Neuronal stem cell (in vitro differentiated cells): ENCODE measurements around the gene TYW1B.
"Not testable (repeated sequence)": the region's sequence is repeated elsewhere in the genome, so short reads cannot be mapped to it uniquely, and the experiment has no call there.

Source experiments
- DNase-seq: peaks from one replicate; pipeline ENCODE4 v3.0.0-alpha.2; 2013; ENCODE audit warnings: low spot score
- H2AFZ ChIP-seq: one replicate; pipeline ENCODE4 v1.6.1; 2013; ENCODE audit warnings: mild to moderate bottlenecking, low read length, inconsistent platforms
- H2AK5ac ChIP-seq: 2 replicates; pipeline ENCODE4 v1.6.1; 2013; ENCODE audit warnings: low read depth, mild to moderate bottlenecking, inconsistent platforms, low read length, moderate library complexity, mixed read lengths
- H2BK120ac ChIP-seq: 2 replicates; pipeline ENCODE4 v1.6.1; 2013; ENCODE audit warnings: low read depth, mild to moderate bottlenecking, inconsistent platforms, low read length, moderate library complexity, mixed read lengths
- H2BK12ac ChIP-seq: one replicate; pipeline ENCODE4 v1.6.1; 2013; ENCODE audit warnings: low read length, inconsistent platforms
- H2BK15ac ChIP-seq: 2 replicates; pipeline ENCODE4 v1.6.1; 2013; ENCODE audit warnings: mild to moderate bottlenecking, low read length, inconsistent platforms, mixed read lengths
- H2BK5ac ChIP-seq: one replicate; pipeline ENCODE4 v1.6.1; 2013; ENCODE audit warnings: inconsistent platforms, mild to moderate bottlenecking, low read length, moderate library complexity
- H3K14ac ChIP-seq: one replicate; pipeline ENCODE4 v1.6.1; 2013; ENCODE audit warnings: low read length, inconsistent platforms
- H3K18ac ChIP-seq: 2 replicates; pipeline ENCODE4 v1.6.1; 2013; ENCODE audit warnings: low read length, inconsistent platforms
- H3K23ac ChIP-seq: 2 replicates; pipeline ENCODE4 v1.6.1; 2013; ENCODE audit warnings: low read depth, mild to moderate bottlenecking, mixed read lengths, low read length, inconsistent platforms; ENCODE audit not compliant: poor library complexity
- H3K27ac ChIP-seq: replicated peaks from 3 replicates; pipeline ENCODE4 v1.5.1; 2013; ENCODE audit warnings: low read length, inconsistent platforms
- H3K27me3 ChIP-seq, 3 experiments: 2 replicates each; pipeline ENCODE4 v1.6.1; 2013; ENCODE audit warnings: low read length in 3 of 3, mild to moderate bottlenecking in 2 of 3, inconsistent platforms in 1 of 3, low read depth in 1 of 3, mixed read lengths in 1 of 3, moderate library complexity in 1 of 3; ENCODE audit not compliant: control insufficient read depth in 3 of 3, insufficient read depth in 3 of 3
- H3K36me3 ChIP-seq, 2 donors: replicated peaks in 1 of 2; 2 replicates each; pipeline ENCODE4 v1.6.1; 2013; ENCODE audit warnings: low read length in 2 of 2; ENCODE audit not compliant: control insufficient read depth in 2 of 2, insufficient read depth in 2 of 2
- H3K4ac ChIP-seq: 2 replicates; pipeline ENCODE4 v1.6.1; 2013; ENCODE audit warnings: inconsistent platforms, mild to moderate bottlenecking, low read length, moderate library complexity
- H3K4me1 ChIP-seq, 2 donors: 1 replicate in 1 of 2; 2 replicates in 1 of 2; pipeline ENCODE4 v1.6.1; 2013; ENCODE audit warnings: low read length in 2 of 2, low read depth in 1 of 2; ENCODE audit not compliant: control insufficient read depth in 2 of 2, insufficient read depth in 1 of 2
- H3K4me2 ChIP-seq: one replicate; pipeline ENCODE4 v1.6.1; 2013; ENCODE audit warnings: mild to moderate bottlenecking, low read length, inconsistent platforms; ENCODE audit not compliant: insufficient read depth, poor library complexity, severe bottlenecking
- H3K4me3 ChIP-seq, 2 donors: 2 replicates each; pipeline ENCODE4 v1.5.1; 2013; ENCODE audit warnings: low read length in 2 of 2, mild to moderate bottlenecking in 2 of 2, inconsistent platforms in 1 of 2, moderate library complexity in 1 of 2
- H3K79me1 ChIP-seq: one replicate; pipeline ENCODE4 v1.6.1; 2013; ENCODE audit warnings: low read depth, mild to moderate bottlenecking, inconsistent platforms, low read length, moderate library complexity
- H3K9ac ChIP-seq: one replicate; pipeline ENCODE4 v1.6.1; 2013; ENCODE audit warnings: mild to moderate bottlenecking, low read depth, low read length, inconsistent platforms; ENCODE audit not compliant: poor library complexity
- H3K9me3 ChIP-seq, 2 donors: replicated peaks in 1 of 2; 2 replicates each; pipeline versions ENCODE3 to v1.6.1; 2013; ENCODE audit warnings: low read length in 2 of 2, mild to moderate bottlenecking in 2 of 2, inconsistent platforms in 1 of 2, low read depth in 1 of 2, mixed read lengths in 1 of 2, moderate library complexity in 1 of 2; ENCODE audit not compliant: control insufficient read depth in 2 of 2, insufficient read depth in 1 of 2
- H4K8ac ChIP-seq: one replicate; pipeline ENCODE4 v1.6.1; 2013; ENCODE audit warnings: low read depth, mild to moderate bottlenecking, inconsistent platforms, low read length, moderate library complexity
- H4K91ac ChIP-seq: one replicate; pipeline ENCODE4 v1.6.1; 2013; ENCODE audit warnings: low read length, low read depth, mild to moderate bottlenecking, inconsistent platforms; ENCODE audit not compliant: poor library complexity
- WGBS, 2 donors: extraction: QIAGEN DNeasy Blood & Tissue Kit; methylation state at CpG; one replicate each; pipeline ENCODE4 v1.1.7; 2013; ENCODE audit warnings: missing lambda C conversion rate in 2 of 2, mixed read lengths in 1 of 2; ENCODE audit not compliant: insufficient read length in 2 of 2, insufficient replicate concordance in 1 of 2; ENCODE audit errors: extremely low coverage in 2 of 2; 5-methylcytosine and 5-hydroxymethylcytosine counted together

TYW1B gene

DNA sequence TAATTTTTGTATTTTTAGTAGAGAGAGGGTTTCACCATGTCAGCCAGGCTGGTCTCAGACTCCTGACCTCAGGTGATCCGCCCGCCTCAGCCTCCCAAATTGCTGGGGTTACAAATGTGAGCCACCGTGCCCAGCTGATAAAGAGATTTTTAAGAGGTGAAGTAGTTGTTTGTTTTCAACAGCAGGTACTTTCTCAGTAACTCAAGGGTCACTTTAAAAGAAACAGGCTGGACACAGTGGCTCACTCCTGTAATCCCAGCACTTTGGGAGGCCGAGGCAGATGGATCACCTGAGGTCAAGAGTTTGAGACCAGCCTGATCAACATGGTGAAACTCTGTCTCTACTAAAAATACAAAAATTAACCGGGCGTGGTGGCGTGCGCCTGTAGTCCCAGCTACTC is 24.2 kb downstream of the TYW1B start:
- not testable (repeated sequence) for H2AFZ ChIP-seq, H3K14ac ChIP-seq, H3K4ac ChIP-seq, DNase-seq, H3K4me3 ChIP-seq, H3K79me1 ChIP-seq, H2BK15ac ChIP-seq, H2BK12ac ChIP-seq, H3K27me3 ChIP-seq, H3K27ac ChIP-seq, H3K4me1 ChIP-seq, H4K91ac ChIP-seq, H2BK120ac ChIP-seq, H3K18ac ChIP-seq, H4K8ac ChIP-seq, H2AK5ac ChIP-seq, H2BK5ac ChIP-seq, H3K4me2 ChIP-seq, H3K23ac ChIP-seq, H3K9me3 ChIP-seq, H3K9ac ChIP-seq
- H3K36me3 ChIP-seq: peaks cover 2 to 18% of the 10 kb centered on the region in 2 donors
- no CpG with 5 or more reads among the region's 8 CpGs for WGBS, 2 donors

DNA sequence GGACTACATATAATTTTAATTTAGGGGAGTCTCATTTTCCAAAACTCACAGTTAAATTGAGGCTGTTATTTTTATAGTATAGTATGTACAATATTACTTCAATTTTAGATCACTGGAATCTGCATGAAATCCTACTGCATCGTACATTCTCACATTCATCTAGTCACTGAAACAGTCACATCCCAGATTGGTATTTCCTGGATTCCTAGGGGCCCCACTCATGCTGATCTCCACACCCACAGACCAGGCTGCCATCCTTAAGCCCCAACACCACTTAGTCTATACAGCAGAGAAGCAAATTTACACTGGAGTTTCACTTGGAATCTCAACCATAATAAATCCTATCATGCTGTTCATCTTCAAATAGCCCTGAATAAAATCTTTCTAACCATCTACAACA is 26.4 kb downstream of the TYW1B start:
- H3K4ac ChIP-seq, H2AFZ ChIP-seq, H3K27ac ChIP-seq, H3K9ac ChIP-seq, H3K23ac ChIP-seq, H3K4me1 ChIP-seq, H3K27me3 ChIP-seq, DNase-seq, H3K9me3 ChIP-seq, H3K79me1 ChIP-seq, H2BK15ac ChIP-seq, H3K4me3 ChIP-seq, H2BK120ac ChIP-seq, H3K4me2 ChIP-seq, H3K14ac ChIP-seq, H4K91ac ChIP-seq, H2BK5ac ChIP-seq, H3K18ac ChIP-seq, H4K8ac ChIP-seq, H2BK12ac ChIP-seq, H2AK5ac ChIP-seq: not testable (repeated sequence)
- peaks cover 2 to 22% of the 10 kb centered on the region in 2 donors for H3K36me3 ChIP-seq
- no CpG with 5 or more reads among the region's 1 CpG for WGBS, 2 donors

GRCh38 chr7:72795401-72795800 is 32.6 kb downstream of the TYW1B start:
- H3K4me2 ChIP-seq, H2AK5ac ChIP-seq, H2BK5ac ChIP-seq, H3K4me3 ChIP-seq, H2AFZ ChIP-seq, H3K9ac ChIP-seq, H2BK12ac ChIP-seq, H3K79me1 ChIP-seq, H3K27ac ChIP-seq, H3K9me3 ChIP-seq, DNase-seq, H3K36me3 ChIP-seq, H3K18ac ChIP-seq, H3K4me1 ChIP-seq, H3K27me3 ChIP-seq, H2BK15ac ChIP-seq, H3K23ac ChIP-seq, H3K4ac ChIP-seq, H4K8ac ChIP-seq, H4K91ac ChIP-seq, H3K14ac ChIP-seq, H2BK120ac ChIP-seq: not testable (repeated sequence)
- WGBS, 2 donors: no CpG with 5 or more reads among the region's 2 CpGs

DNA sequence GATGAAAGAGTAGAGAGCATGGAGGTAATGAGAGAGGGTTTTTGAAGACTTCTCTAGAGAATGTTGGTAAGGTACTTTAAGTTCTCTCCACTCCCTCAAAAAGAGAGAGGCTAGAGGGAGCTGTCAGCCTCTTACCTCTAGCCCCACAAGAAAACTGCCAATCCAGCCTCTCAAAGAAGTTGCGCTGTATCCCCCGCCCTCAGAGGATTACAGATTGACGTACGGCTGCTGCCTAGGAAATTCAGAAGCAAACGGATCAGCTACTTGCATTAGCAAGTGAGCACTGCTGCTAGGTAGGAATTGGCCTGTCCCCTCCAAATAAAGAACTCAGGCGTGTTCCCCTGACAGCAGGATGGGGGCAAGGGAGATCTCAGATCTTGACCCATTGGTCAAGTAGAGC is 34.2 kb downstream of the TYW1B start:
- H3K4me2 ChIP-seq: no peak overlapping the region
- no peak overlapping the region for H4K91ac ChIP-seq
- H3K79me1 ChIP-seq: no peaks in the 10 kb centered on the region
- H3K4ac ChIP-seq: no peak overlapping the region
- H3K4me1 ChIP-seq: no peaks in the 10 kb centered on the region
- no peaks in the 10 kb centered on the region for H3K27me3 ChIP-seq
- H2BK12ac ChIP-seq: no peak overlapping the region
- H3K9ac ChIP-seq: no peak overlapping the region
- no peak overlapping the region for H2AK5ac ChIP-seq
- no peak for DNase-seq
- H2AFZ ChIP-seq: no peak overlapping the region
- no CpG with 5 or more reads among the region's 6 CpGs for WGBS, 2 donors
- no peak overlapping the region for H3K23ac ChIP-seq
- peaks cover 0 to 7% of the 10 kb centered on the region in 2 donors for H3K36me3 ChIP-seq
- H3K18ac ChIP-seq: no peak overlapping the region
- H3K9me3 ChIP-seq: peaks cover 2 to 4% of the 10 kb centered on the region in 2 donors
- no peak overlapping the region for H2BK15ac ChIP-seq
- no peak overlapping the region for H3K4me3 ChIP-seq
- H4K8ac ChIP-seq: no peak overlapping the region
- H2BK120ac ChIP-seq: no peak overlapping the region
- no peak overlapping the region for H2BK5ac ChIP-seq
- H3K14ac ChIP-seq: no peak overlapping the region
- H3K27ac ChIP-seq: no peak overlapping the region
